WI38 (cell line): Measurements from ENCODE around the gene EIF4G3.
"Not testable (repeated sequence)": the region's sequence is repeated elsewhere in the genome, so short reads cannot be mapped to it uniquely, and the experiment has no call there.

Source experiments
- H3K4me3 ChIP-seq: 2 replicates; pipeline ENCODE4 v1.5.1; 2011; ENCODE audit warnings: low read depth, mild to moderate bottlenecking, control low read depth, low read length
- CTCF ChIP-seq: IDR thresholded peaks from 2 replicates; pipeline ENCODE4 v1.5.1; 2012; ENCODE audit warnings: low read depth, mild to moderate bottlenecking, control low read depth, low read length

EIF4G3 gene

GRCh38 chr1:21099034-21099868 is 77.4 kb downstream of the EIF4G3 start:
- no peak overlapping the region for H3K4me3 ChIP-seq
- no peak for TF ChIP-seq CTCF

GRCh38 chr1:21098186-21098915 is 78.3 kb downstream of the EIF4G3 start:
- no peak for TF ChIP-seq CTCF
- no peak overlapping the region for H3K4me3 ChIP-seq

- TF ChIP-seq CTCF, result no peak
- H3K4me3 ChIP-seq, result no peak overlapping the region
Measured at GRCh38 chr1:21097729-21098128, 79.0 kb downstream of the EIF4G3 start.

GRCh38 chr1:21095976-21096375 is 80.7 kb downstream of the EIF4G3 start:
- no peak overlapping the region for H3K4me3 ChIP-seq
- no peak for TF ChIP-seq CTCF

GRCh38 chr1:21094282-21094681 is 82.4 kb downstream of the EIF4G3 start:
- not testable (repeated sequence) for H3K4me3 ChIP-seq

- H3K4me3 ChIP-seq, result not testable (repeated sequence)
Measured at GRCh38 chr1:21093271-21093958, 83.3 kb downstream of the EIF4G3 start.

- H3K4me3 ChIP-seq, result not testable (repeated sequence)
Measured at GRCh38 chr1:21092545-21092944, 84.2 kb downstream of the EIF4G3 start.

- not testable (repeated sequence) for H3K4me3 ChIP-seq
Measured at GRCh38 chr1:21091053-21091690, 85.5 kb downstream of the EIF4G3 start.

- no peak for TF ChIP-seq CTCF
- H3K4me3 ChIP-seq, result no peak overlapping the region; the same call in 1 of the 2 replicates
Measured at GRCh38 chr1:21090463-21090862, 86.2 kb downstream of the EIF4G3 start.
